Measurements from ENCODE around the gene MIER2.
"Not testable (repeated sequence)": the region's sequence is repeated elsewhere in the genome, so short reads cannot be mapped to it uniquely, and the experiment has no call there.

The MIER2 gene

GRCh38 chr19:281156-281853 is 63.3 kb downstream of the MIER2 start:
- no peak for DNase-seq

- DNase-seq: no peak
These were observed 64.0 kb downstream of the MIER2 start for GRCh38 chr19:280541-281009.

GRCh38 chr19:279656-280055 is 64.9 kb downstream of the MIER2 start:
- DNase-seq: no peak

GRCh38 chr19:279231-279630 is 65.4 kb downstream of the MIER2 start:
- no peak for DNase-seq

GRCh38 chr19:277581-278165 is 66.9 kb downstream of the MIER2 start:
- no peak for DNase-seq

- DNase-seq: no peak
These were observed 67.5 kb downstream of the MIER2 start for GRCh38 chr19:277131-277530.

GRCh38 chr19:275958-276646 is 68.5 kb downstream of the MIER2 start:
- no peak for DNase-seq

GRCh38 chr19:275000-275399 is 69.6 kb downstream of the MIER2 start:
- DNase-seq: no peak

- DNase-seq: no peak
These were observed 71.2 kb downstream of the MIER2 start for GRCh38 chr19:273393-273792.

- DNase-seq: no peak
These were observed 72.7 kb downstream of the MIER2 start for GRCh38 chr19:271856-272255.

- DNase-seq: not testable (repeated sequence)
These were observed 73.8 kb downstream of the MIER2 start for GRCh38 chr19:270766-271318.

- no peak for DNase-seq
These were observed 75.4 kb downstream of the MIER2 start for GRCh38 chr19:269241-269640.

GRCh38 chr19:262125-262524 is 82.5 kb downstream of the MIER2 start:
- DNase-seq: no peak

- DNase-seq: not testable (repeated sequence)
These were observed 87.8 kb downstream of the MIER2 start for GRCh38 chr19:256804-257203.

Data from inflammatory macrophage treated with lipopolysaccharide for 4 hours (primary cell).